ENCODE results near the gene C9orf72.
"Not testable (repeated sequence)": the region's sequence is repeated elsewhere in the genome, so short reads cannot be mapped to it uniquely, and the experiment has no call there.

Gene C9orf72

DNA sequence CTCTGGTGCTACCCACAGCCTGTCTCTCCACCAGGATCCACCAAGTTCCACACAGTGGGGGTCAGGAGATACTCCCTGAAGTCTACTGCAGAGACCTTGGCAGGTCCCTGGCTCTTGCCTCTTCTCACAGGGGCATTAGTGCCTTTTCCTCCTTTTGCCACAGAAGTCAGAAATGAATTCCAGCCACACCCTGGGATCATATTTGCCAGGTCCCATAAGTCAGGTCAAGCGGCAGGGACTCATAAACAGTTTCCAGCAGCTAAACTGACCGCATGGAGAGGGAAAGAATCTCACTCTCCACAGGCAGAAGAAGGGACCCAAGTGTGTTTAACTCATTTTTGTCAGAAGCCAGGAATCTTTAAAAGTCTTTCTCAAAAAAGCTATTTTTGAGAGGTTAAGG, 62.5 kb downstream of the C9orf72 start:
- DNase-seq = no peak

DNA sequence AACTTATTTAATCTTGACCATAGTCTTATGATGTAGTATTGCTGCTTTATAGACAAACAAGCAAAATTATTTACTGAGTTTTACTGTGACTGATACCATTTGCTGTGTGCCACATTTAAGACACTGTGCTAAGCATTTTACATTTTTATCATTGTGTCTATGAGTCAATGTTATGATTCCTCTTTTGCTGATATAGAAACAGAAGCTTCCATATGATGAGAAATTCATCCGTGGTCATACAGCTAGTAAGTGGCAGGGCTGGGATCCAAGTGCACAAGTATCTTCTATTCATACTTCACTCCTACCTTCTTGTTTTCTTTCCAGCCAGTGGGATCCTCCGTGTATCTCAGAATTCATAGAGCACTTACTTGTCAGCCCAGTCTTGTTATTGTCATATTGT, 66.3 kb downstream of the C9orf72 start:
- DNase-seq = no peak

DNA sequence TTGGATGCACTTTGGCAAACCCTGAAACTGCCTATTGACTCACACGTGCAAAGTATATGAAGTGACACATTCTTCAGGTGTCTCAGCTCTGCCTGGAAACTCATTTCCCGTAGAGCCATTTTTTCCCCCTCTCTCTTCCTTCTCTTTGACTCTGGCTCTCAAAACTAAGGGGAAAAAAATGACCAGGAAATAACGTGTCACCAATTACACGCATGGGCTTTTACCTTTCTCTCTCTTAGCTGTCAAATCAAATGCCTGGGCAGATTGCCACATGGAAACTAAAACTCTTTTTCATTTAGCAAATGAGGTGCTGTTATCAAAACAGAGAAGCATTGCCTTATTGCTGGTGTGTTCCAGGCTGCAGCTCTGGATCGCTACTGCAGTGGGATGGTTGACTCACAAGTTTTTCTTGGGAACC, 67.5 kb downstream of the C9orf72 start:
- no peak for DNase-seq

DNA sequence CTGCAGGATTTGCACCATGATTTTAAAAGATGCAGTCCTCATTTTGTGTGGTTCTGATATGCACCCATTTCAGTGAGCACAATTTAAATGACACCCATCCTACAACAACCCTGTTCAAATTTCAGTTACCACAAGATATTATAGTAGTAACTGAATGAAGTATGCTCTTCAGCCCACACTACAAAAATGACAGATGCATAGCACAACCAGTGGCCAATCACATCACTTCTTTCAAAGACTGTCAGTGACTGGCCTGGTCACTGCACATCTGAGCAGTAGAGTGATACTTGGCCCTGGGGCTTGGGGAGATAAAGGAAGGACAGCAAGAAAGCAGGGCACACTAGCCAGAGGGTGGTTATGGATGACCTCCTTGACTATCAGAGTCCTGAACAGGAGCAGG, 69.0 kb downstream of the C9orf72 start:
- DNase-seq = no peak

DNA sequence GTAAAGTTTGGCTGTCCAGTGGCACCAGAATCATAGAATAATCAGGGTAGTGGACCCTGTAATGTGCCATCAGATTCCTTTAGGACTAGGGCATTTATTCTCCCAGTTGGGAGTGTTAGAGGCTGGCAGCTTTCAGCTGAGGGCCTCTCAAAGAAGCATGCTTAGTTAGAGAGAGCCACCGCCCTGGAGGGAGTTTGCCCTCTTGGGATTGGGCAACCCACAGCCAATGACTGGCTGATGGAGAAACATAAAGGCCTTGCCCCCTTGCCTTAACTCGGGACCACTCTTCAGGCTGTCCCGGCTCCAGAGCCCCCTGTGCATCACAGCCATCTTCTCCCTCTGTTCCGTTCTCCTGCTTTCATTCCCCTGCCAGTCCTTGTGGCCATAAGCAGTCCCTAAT, 69.7 kb downstream of the C9orf72 start:
- DNase-seq = no peak

- not testable (repeated sequence) for DNase-seq
Observed at GRCh38 chr9:27500902-27501301, 72.4 kb downstream of the C9orf72 start.

- DNase-seq = no peak
Observed at GRCh38 chr9:27499451-27499850, 73.8 kb downstream of the C9orf72 start.

DNA sequence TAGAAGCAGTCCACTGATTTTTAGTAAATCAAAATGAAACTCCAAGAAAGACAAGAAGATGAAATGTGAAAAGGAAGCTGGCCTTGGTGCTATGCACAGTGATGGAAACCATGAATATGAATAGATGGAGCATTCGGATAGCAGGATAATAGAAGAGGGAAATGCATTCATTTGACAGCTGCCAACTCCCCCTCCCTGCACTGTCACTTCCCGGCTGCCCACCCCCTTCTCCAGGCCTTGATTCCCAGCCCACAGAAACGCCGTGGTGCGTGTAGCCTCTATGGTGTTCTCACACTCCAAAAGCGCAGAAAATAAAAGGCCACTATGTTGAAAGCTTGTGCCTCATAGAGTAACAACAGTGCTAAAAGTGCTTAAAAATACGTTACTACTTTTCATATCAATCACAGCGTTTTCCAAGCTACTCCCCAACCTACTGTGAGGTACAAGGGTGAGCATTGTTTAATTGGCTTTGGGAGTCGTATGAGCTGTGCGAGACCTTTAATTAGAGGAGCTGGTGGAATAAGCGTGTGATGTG, 75.3 kb downstream of the C9orf72 start:
- DNase-seq = no peak

All from CD4-positive, alpha-beta T cell treated with Interleukin-21 for 1 hour (primary cell).